IPS-NIHi11 (cell line): ENCODE measurements around the gene RBM18.

Experiments used
- DNase-seq: peaks from one replicate; pipeline ENCODE4 v3.0.0; 2012; ENCODE audit warnings: mixed read lengths, low spot score

Gene RBM18

GRCh38 chr9:122258886-122259415 is 5.7 kb downstream of the RBM18 start:
- DNase-seq, result no peak

GRCh38 chr9:122256206-122256605 is 8.4 kb downstream of the RBM18 start:
- no peak for DNase-seq

- no peak for DNase-seq
Measured at GRCh38 chr9:122254761-122255160, 9.9 kb downstream of the RBM18 start.

GRCh38 chr9:122252796-122253195 is 11.8 kb downstream of the RBM18 start:
- no peak for DNase-seq

- no peak for DNase-seq
Measured at GRCh38 chr9:122251351-122251750, 13.3 kb downstream of the RBM18 start.

- DNase-seq, result no peak
Measured at GRCh38 chr9:122248448-122248865, 16.2 kb downstream of the RBM18 start.

- no peak for DNase-seq
Measured at GRCh38 chr9:122246666-122247065, 18.0 kb downstream of the RBM18 start.

GRCh38 chr9:122244349-122244748 is 20.3 kb downstream of the RBM18 start:
- no peak for DNase-seq

- DNase-seq, result no peak
Measured at GRCh38 chr9:122239722-122240121, 24.9 kb downstream of the RBM18 start.

- no peak for DNase-seq
Measured at GRCh38 chr9:122236681-122237080, 28.0 kb downstream of the RBM18 start.

GRCh38 chr9:122234022-122234748 is 30.5 kb downstream of the RBM18 start:
- no peak for DNase-seq

GRCh38 chr9:122232796-122233306 is 31.8 kb downstream of the RBM18 start:
- no peak for DNase-seq

- no peak for DNase-seq
Measured at GRCh38 chr9:122229485-122229837, 35.2 kb downstream of the RBM18 start.

- peak; percentile 64 for DNase-seq
Measured at GRCh38 chr9:122228568-122229484, 35.8 kb downstream of the RBM18 start, which contains the start of gene LHX6. LHX6 (minus strand) TSS chr9:122228957; CDS start chr9:122228740, 217 bp downstream.

GRCh38 chr9:122228191-122228567 is 36.5 kb downstream of the RBM18 start:
- no peak for DNase-seq

GRCh38 chr9:122227575-122227900 is 37.1 kb downstream of the RBM18 start:
- DNase-seq, result no peak

GRCh38 chr9:122226758-122227574 is 37.7 kb downstream of the RBM18 start:
- DNase-seq, result peak; percentile 72

- DNase-seq, result no peak
Measured at GRCh38 chr9:122226142-122226757, 38.4 kb downstream of the RBM18 start.

- DNase-seq, result no peak
Measured at GRCh38 chr9:122225312-122226141, 39.1 kb downstream of the RBM18 start.

- no peak for DNase-seq
Measured at GRCh38 chr9:122223435-122223834, 41.2 kb downstream of the RBM18 start.

- no peak for DNase-seq
Measured at GRCh38 chr9:122222791-122223190, 41.8 kb downstream of the RBM18 start.
